Stimulated activated memory B cell treated with anti-CD40 and anti-IgM and Interleukin-4, amounts not matched to agents 10 μg/mL and 1 μg/mL and 100 μg/mL, for 72 hours (primary cell): ENCODE measurements around the gene DDX1.
"Not testable (repeated sequence)": the region's sequence is repeated elsewhere in the genome, so short reads cannot be mapped to it uniquely, and the experiment has no call there.

Experiments used
- ATAC-seq: fragments of 150-1000 bp; cut with Tn5 transposase; 2 replicates; pipeline ENCODE4 v1.10.0; 2021
- H3K27ac Mint-ChIP-seq: one replicate; pipeline ENCODE4 v1.8.0; 2022; ENCODE audit warnings: mild to moderate bottlenecking, mixed read lengths
- H3K27me3 Mint-ChIP-seq: one replicate; pipeline ENCODE4 v1.8.0; 2022; ENCODE audit warnings: mixed read lengths
- H3K36me3 Mint-ChIP-seq: one replicate; pipeline ENCODE4 v1.8.0; 2022; ENCODE audit warnings: mixed read lengths
- H3K4me1 Mint-ChIP-seq: one replicate; pipeline ENCODE4 v1.8.0; 2022; ENCODE audit warnings: mixed read lengths
- H3K4me3 Mint-ChIP-seq: one replicate; pipeline ENCODE4 v1.8.0; 2022; ENCODE audit warnings: mild to moderate bottlenecking, moderate library complexity, mixed read lengths
- H3K9me3 Mint-ChIP-seq: one replicate; pipeline ENCODE4 v1.8.0; 2022; ENCODE audit warnings: mixed read lengths

Gene DDX1

DNA sequence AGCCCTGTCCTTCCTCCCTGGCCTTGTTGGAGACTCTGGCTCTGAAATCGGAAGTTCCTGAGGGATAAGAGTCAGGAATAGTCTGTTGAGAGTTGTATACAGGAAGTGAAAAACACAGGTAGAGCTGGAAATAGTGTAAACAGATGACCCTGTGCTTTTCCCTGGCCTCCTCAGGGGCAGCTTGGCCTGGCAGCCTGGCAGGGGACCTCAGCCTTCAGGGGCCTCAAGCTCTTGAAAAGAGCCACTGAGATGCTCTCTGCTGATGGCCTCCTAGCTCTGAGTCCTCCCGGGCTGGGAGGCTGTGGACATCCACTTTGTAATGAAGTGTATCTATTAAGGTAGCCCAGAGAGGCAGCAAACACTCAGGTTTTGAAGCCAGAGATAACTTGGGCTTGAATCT lies 79.3 kb downstream of the DDX1 start:
- ATAC-seq: no peak
- Mint-ChIP-seq H3K4me3 (no peak overlapping the region), H3K36me3 (no peaks in the 10 kb centered on the region), H3K27ac (no peak overlapping the region), H3K27me3 (peaks cover 20% of the 10 kb centered on the region), H3K9me3 (no peaks in the 10 kb centered on the region), H3K4me1 (no peaks in the 10 kb centered on the region)

DNA sequence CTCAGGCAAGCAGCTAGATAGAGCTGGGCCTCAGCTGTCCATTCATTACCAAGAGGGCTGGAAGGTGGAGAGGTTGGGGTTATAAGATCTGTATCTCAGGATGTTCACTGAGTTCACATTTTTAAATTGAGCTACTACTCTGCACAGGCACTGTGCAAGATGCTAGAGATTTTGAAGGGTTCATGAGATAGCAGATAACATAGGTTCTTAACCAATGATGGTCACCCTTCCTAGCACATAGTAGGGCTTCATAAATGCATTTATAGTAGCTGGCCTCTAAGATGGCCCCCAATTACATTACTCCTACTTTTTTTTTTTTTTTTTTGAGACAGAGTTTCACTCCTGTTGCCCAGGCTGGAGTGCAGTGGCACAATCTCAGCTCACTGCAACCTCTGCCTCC lies 79.7 kb downstream of the DDX1 start:
- H3K27me3 Mint-ChIP-seq: peaks cover 20% of the 10 kb centered on the region

DNA sequence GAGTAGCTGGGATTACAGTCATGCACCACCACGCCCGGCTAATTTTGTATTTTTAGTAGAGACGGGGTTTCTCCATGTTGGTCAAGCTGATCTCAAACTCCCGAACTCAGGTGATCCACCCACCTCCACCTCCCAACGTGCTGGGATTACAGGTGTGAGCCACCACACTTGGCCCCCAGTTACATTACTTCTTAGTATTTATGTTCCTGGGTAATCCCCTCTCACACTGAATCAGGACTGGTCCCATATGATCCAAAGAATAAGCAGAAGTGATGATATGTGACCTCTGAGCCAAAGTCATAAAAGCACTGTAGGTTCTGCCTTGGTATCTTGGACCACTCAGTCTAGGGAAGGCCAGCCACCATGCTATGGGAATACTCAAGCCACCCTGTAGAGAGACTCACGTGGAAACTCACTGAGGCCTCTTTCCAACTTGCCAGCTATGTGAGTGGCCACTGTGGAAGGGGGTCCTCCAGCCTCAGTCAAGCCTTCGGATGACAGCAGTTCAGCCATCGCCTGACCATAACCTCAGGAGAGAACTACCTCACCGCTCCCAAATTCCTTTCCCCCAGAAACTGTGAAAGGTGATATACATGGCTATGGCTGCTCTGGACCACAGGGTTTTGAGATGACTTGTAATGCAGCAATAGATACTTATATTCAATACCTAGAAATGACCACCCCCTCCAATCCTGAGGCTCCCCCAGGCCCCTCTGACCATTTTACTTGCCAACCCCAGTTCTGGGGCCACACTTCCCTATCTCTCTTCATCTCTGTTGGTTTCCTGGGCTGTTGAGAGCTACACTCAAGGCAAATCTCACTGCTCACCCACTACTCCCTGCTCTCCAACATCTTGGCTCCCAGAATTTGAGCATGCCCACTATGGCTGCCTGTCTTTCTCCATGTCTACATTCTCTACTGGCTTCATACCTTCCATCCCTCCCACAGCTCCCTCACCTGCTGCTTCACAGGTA lies 80.5 kb downstream of the DDX1 start:
- Mint-ChIP-seq H3K27me3 (peaks cover 20% of the 10 kb centered on the region), H3K9me3 (no peaks in the 10 kb centered on the region), H3K27ac (no peak overlapping the region), H3K36me3 (no peaks in the 10 kb centered on the region), H3K4me1 (no peaks in the 10 kb centered on the region), H3K4me3 (no peak overlapping the region)
- ATAC-seq: no peak

More for the DNA sequence above, 79.7 kb downstream of the DDX1 start:
- Mint-ChIP-seq H3K4me1 (no peaks in the 10 kb centered on the region), H3K27ac (no peak overlapping the region), H3K4me3 (no peak overlapping the region), H3K36me3 (no peaks in the 10 kb centered on the region), H3K9me3 (no peaks in the 10 kb centered on the region)
- ATAC-seq: no peak

DNA sequence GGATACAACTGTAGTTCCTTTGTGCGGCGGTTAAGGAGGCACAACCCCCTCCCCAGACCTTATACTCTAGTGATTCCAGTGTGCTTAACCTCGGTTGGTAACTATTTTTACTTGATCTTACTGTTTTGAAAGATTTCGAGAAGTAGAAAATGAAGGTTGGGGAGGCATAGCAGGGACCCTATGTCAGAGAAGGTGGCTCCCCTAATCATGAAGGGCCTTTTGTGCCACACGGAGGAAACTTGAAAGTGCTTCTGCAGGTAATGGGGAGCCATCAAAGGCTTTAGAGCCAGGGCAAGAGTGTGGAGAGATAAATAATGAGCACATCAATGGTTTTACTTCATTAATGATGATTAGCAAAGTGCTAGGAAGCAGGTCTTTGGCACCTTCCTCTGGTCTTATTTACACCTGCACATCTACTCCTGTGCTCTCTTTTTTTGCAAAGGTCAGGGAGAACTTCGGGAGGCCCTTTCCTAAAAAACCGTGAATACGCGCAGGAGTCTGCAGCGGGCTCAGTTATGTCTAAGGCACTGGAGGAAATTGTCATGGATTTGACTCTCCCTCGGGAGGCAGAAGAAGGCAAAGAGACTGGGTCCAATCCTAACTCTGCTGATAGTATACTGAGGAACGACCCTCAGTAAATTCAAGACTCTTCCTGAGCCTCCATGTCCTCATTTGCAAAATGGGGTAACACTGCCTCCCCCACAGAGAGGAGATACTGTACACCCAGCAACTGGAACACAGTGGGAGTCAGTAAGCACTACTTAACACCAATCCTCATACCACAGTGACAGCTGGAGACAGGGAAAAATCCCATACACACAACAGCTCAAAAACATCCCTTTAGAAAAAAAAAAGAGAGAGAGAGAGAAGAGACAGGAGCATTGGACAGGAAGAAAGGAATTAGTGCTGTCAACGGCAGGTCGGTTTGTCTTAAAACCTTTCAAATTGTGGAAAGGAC lies 81.6 kb downstream of the DDX1 start:
- H3K9me3 Mint-ChIP-seq: no peaks in the 10 kb centered on the region
- ATAC-seq: no peak
- H3K36me3 Mint-ChIP-seq: no peaks in the 10 kb centered on the region
- no peak overlapping the region for H3K4me3 Mint-ChIP-seq
- H3K27me3 Mint-ChIP-seq: peaks cover 20% of the 10 kb centered on the region
- H3K4me1 Mint-ChIP-seq: no peaks in the 10 kb centered on the region
- H3K27ac Mint-ChIP-seq: no peak overlapping the region

DNA sequence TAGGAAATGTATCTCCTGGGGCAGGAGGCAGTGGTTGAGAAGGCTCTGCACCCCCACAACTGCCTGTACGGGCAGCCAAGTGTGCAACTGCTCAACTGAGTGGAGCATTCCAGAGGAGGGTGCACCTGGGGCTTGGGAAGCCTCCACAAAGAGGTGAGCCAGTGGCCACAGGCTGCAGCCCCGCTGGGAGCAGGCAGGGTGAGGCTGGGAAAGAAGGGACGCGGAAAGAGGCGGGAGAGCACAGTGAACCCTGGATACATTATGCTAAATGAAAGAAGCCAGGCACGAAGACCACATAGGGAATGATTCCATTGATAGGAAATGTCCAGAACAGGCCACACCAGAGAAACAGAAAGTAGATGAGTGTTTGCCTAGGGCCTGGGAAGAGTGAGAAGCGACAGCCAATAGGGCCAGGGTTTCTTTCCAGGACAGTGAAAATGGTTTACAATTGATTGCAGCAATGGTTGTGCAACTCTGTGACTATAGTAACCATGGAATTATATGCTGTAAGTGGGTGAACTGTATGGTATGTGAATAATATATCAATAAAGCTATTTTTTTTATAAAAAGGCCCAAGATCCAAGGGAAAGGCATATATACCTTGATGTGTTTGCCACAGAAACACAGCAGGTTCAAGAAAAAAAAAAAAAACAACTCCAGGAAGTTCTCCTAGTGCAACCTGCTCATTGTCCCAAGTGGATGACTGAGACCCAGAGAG lies 82.4 kb downstream of the DDX1 start:
- peaks cover 20% of the 10 kb centered on the region for H3K27me3 Mint-ChIP-seq
- no peak overlapping the region for H3K4me3 Mint-ChIP-seq
- H3K36me3 Mint-ChIP-seq: no peaks in the 10 kb centered on the region
- ATAC-seq: no peak
- H3K27ac Mint-ChIP-seq: no peak overlapping the region
- H3K4me1 Mint-ChIP-seq: no peaks in the 10 kb centered on the region
- no peaks in the 10 kb centered on the region for H3K9me3 Mint-ChIP-seq

DNA sequence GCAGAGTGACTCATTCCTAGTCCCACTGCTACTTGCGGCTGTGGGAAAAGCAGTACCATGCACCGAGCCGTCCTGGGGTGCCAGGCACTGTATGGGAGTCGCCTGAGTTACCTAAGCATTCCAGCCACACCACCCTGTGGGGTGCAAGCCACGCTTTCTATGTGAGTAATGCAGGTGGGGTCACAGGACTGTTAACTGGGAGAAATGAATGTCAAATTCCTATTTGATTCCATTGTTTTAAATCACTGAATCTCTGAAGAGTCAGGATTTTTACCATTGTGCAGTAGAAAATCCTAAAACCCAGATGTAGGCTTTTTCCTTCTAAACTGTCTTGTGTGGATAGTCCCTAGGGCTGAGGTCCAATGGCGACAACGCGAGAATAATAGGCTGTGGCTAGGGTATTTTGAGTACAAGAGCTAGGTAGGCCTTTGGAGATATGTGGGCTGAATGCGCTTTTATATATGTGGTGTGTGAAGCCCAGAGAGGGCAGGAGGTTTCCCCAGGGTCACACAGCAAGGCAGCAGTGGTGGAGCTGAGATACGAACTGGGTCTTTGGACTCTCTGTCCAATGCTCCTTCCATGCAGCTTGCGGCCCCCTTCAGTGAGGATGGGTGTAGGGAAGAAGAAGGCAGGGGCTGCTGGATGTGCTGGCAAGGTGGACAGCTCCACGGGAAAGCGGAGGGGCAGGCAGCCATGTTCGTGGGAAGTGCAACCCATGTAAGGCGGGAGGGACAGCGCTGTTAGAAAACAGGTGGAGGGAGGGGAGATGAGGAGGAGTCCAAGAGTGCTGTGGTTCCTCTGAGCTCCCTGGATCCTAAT lies 83.2 kb downstream of the DDX1 start:
- H3K27ac Mint-ChIP-seq: no peak overlapping the region
- H3K4me3 Mint-ChIP-seq: no peak overlapping the region
- peaks cover 20% of the 10 kb centered on the region for H3K27me3 Mint-ChIP-seq
- H3K36me3 Mint-ChIP-seq: no peaks in the 10 kb centered on the region
- no peaks in the 10 kb centered on the region for H3K4me1 Mint-ChIP-seq
- peaks cover 4% of the 10 kb centered on the region for H3K9me3 Mint-ChIP-seq
- no peak for ATAC-seq

DNA sequence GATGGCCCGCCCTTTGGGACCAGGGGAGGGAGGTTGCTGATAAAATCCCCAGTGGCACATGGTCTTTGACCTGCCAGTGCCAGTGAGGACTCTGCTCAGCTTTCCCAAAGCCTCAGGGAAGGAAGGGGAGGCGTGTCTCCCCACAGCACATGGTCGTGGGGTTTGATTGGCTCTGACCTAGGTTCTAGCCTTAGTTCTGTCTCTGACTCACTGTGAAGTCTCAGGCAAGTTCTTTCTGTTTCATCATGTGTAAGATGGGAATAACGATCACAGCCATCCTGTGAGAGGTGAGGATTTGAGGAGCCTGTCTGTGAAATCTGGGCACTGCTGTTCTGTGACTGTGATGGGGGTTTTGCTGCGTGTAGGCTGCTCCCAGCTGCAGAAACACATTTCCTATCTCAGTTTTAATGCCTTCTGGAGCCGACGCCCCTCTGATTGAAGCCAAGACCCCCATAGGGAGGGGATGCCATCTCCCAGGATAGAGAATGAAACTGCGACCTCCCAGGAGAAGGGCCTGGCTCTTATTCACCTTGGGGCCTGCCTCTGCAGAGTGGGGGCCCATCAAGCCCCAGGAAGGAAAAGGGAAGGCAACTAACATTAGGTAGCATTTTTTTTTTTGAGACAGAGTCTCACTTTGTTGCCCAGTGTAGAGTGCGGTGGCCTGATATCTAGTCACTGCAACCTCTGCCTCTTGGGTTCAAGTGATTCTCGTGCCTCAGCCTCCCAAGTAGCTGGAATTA lies 84.0 kb downstream of the DDX1 start:
- Mint-ChIP-seq H3K27ac (no peak overlapping the region), H3K27me3 (peaks cover 20% of the 10 kb centered on the region), H3K4me3 (no peak overlapping the region), H3K4me1 (no peaks in the 10 kb centered on the region), H3K36me3 (no peaks in the 10 kb centered on the region), H3K9me3 (peaks cover 4% of the 10 kb centered on the region)
- no peak for ATAC-seq

DNA sequence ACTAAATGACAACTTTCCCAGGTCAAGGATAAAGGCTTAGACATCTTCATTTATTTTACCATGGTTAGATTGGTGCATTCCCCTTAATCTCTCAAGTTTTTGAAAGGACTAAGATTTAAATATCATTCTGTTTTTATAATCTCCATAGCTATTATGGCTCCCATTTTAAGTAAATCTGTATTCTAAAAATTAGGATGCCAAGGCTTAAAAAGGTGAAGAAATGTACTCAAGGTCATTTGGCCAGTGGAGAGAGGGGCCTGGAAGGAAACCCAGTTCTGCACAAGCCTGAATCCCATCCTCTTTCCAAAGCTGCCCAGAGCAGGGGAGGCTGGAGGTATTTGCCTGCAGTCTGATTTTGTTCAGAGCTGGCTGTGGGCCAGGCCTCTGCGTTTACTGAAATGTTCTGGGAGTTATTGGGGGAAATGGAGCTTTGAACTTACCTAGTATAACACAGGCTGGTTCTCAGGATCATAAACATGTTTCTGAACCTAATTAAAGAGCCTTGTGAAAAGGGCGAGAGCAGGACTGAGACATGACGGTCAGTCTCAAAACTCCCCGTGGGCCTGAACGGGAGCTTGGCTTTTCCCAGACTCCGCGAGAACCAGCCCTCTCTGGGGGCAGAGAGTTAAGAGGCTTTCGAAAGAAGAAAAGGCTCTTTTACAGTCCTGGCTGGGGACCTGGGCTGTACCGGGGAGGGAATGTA lies 85.6 kb downstream of the DDX1 start:
- H3K27ac Mint-ChIP-seq: no peak overlapping the region
- H3K27me3 Mint-ChIP-seq: peaks cover 20% of the 10 kb centered on the region
- no peaks in the 10 kb centered on the region for H3K4me1 Mint-ChIP-seq
- peaks cover 4% of the 10 kb centered on the region for H3K9me3 Mint-ChIP-seq
- no peaks in the 10 kb centered on the region for H3K36me3 Mint-ChIP-seq
- H3K4me3 Mint-ChIP-seq: no peak overlapping the region
- ATAC-seq: no peak

DNA sequence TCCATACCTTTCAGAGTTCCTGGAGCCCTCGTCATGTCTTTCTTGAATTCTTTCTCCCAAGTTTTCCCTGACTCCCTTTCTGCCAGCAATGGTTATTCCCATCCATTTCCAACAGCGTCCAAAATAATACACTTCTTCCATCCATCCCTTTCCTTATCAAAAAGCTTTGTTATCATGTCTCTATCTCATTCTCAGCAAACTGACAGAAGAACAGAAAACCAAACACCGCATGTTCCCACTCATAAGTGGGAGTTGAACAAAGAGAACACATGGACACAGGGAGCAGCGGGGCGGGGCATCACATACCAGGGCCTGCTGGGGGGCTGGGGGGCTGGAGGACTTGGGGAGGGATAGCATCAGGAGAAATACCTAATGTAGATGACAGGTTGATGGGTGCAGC lies 86.7 kb downstream of the DDX1 start:
- peaks cover 18% of the 10 kb centered on the region for H3K27me3 Mint-ChIP-seq
- no peaks in the 10 kb centered on the region for H3K4me1 Mint-ChIP-seq
- ATAC-seq: no peak
- H3K9me3 Mint-ChIP-seq: peaks cover 4% of the 10 kb centered on the region
- H3K36me3 Mint-ChIP-seq: no peaks in the 10 kb centered on the region
- no peak overlapping the region for H3K4me3 Mint-ChIP-seq
- no peak overlapping the region for H3K27ac Mint-ChIP-seq

DNA sequence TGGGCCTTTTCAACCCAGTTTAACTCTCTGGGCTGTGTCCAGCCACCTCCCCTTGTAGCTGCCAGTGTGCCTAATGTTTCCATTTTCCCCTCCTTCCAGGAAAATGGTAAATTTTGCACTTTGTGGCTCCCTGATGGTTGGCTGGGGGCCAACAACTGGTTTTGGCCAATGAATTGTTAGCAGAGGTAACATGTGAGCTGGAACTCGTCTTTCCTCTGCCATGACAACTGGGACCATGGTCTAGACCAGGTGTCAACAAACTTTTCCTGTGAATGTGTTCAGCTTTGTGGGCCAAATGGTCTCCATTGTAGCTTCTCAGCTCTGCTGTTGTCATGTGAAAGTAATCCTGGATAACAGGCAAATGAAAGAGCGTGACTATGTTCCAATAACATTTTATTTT lies 87.2 kb downstream of the DDX1 start:
- Mint-ChIP-seq H3K9me3 (peaks cover 4% of the 10 kb centered on the region), H3K4me1 (no peaks in the 10 kb centered on the region), H3K27me3 (peaks cover 12% of the 10 kb centered on the region), H3K36me3 (no peaks in the 10 kb centered on the region), H3K4me3 (no peak overlapping the region), H3K27ac (no peak overlapping the region)
- no peak for ATAC-seq

DNA sequence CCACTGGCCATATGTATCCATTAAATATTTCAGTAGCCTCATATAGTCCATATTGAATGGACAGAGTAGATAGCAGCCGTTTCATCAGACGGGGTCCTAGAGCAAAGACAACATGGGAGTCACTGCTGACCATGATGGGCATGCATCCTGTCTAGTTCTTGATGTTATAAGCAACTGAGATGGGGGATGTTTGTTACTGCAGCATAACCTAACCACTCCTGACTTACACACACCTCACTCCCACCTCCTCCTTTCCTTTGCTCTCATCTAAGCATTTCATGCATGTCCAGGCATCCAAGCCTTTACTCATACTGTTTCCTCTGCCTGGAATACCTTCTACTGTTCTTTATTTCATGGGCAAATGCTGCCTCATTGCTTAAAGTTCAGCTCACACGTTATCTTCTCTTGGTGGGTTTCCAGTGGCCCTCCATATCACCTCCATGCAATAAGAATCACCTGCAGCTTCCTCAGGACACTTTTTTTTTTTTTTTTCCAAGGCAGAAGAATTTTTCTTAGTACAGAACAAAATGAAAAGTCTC lies 87.8 kb downstream of the DDX1 start:
- Mint-ChIP-seq H3K4me1 (no peaks in the 10 kb centered on the region), H3K27me3 (peaks cover 10% of the 10 kb centered on the region), H3K9me3 (peaks cover 4% of the 10 kb centered on the region), H3K4me3 (no peak overlapping the region), H3K36me3 (no peaks in the 10 kb centered on the region), H3K27ac (no peak overlapping the region)
- no peak for ATAC-seq

DNA sequence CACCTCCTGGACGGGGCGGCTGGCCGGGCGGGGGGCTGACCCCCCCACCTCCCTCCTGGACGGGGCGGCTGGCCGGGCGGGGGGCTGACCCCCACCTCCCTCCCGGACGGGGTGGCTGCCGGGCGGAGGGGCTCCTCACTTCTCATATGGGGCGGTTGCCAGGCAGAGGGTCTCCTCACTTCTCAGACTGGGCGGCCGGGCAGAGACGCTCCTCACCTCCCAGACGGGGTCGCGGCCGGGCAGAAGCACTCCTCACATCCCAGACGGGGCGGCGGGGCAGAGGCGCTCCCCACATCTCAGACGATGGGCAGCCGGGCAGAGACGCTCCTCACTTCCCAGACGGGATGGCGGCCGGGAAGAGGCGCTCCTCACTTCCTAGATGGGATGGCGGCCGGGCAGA lies 88.5 kb downstream of the DDX1 start:
- H3K36me3 Mint-ChIP-seq, H3K9me3 Mint-ChIP-seq, ATAC-seq, H3K4me1 Mint-ChIP-seq, H3K27ac Mint-ChIP-seq, H3K4me3 Mint-ChIP-seq, H3K27me3 Mint-ChIP-seq: not testable (repeated sequence)
